Measurements from ENCODE around the gene QPRT. TPM values are rescaled to one million over a fixed set of nuclear protein-coding genes. Genes with fewer than 3 reads are reported as not detected.

Gene QPRT
- total and polyA plus RNA-seq, 2 of the 13 experiments (the other 11 are each of a cell fraction or from before 2014, with no cell fraction given) = 130 to 218 TPM

GRCh38 chr16:29717113-29717512, 38.1 kb downstream of the QPRT start:
- Histone ChIP-seq H3K79me2 (ENCODE audit: insufficient read depth, low read length) (no peaks in the 10 kb centered on the region), H3K9ac (ENCODE audit: insufficient read depth, low read depth, low read length) (no peak overlapping the region), H3K4me1 (ENCODE audit: insufficient read depth, low read length) (peaks cover 29% of the 10 kb centered on the region), H4K20me1 (ENCODE audit: insufficient read depth, low read length) (no peaks in the 10 kb centered on the region), H3K4me3 (replicated peaks in 1 of 3; ENCODE audit: insufficient read depth in 1 of 3, low read depth in 2 of 3, low read length in 3 of 3) (no peak overlapping the region), H3K27ac (ENCODE audit: extremely low read length, insufficient read depth, low read length) (no peak overlapping the region), H3K36me3 (replicated peaks in 1 of 2; ENCODE audit: control insufficient read depth in 1 of 2, insufficient read depth in 2 of 2, low read length in 2 of 2) (no peaks in the 10 kb centered on the region), H3K9me3 (ENCODE audit: low read length) (no peaks in the 10 kb centered on the region), H2AFZ (ENCODE audit: low read length) (peak overlapping the region; percentile 22), H3K4me2 (ENCODE audit: low read depth, low read length) (no peak overlapping the region), H3K27me3 (ENCODE audit: control insufficient read depth in 1 of 2, insufficient read depth in 2 of 2, low read length in 2 of 2) (no peaks in the 10 kb centered on the region; a peak in 1 of 5 replicates)
- 42% methylated on average over 7 of the region's 7 CpGs for WGBS (ENCODE audit: low lambda C conversion rate)
- ATAC-seq = no peak
- CTCF ChIA-PET (ENCODE audit: low intra/inter-chr PET ratio, low total read pairs) = no interaction called here
- TF ChIP-seq ZNF547 (CRISPR knock-in tag; IDR thresholded peaks at IDR 0.05) = no peak
- no peak for TF ChIP-seq MXD3 (CRISPR knock-in tag; IDR thresholded peaks at IDR 0.05)
- TF ChIP-seq ZNF746 (CRISPR knock-in tag; IDR thresholded peaks at IDR 0.05) = no peak
- TF ChIP-seq MLLT10 (CRISPR knock-in tag; IDR thresholded peaks at IDR 0.05) = no peak
- no peak for TF ChIP-seq MEF2D (CRISPR knock-in tag; IDR thresholded peaks at IDR 0.05)
- no peak for TF ChIP-seq ZNF329 (CRISPR knock-in tag; IDR thresholded peaks at IDR 0.05; ENCODE audit: low read depth)
- intact Hi-C loops (cut with micrococcal nuclease; ENCODE audit: unreplicated experiment) (no loop called here), in situ Hi-C loops (cut with HindIII; ENCODE audit: extremely low pct_ligation_motif_present, low pct_unique_long_range_greater_than_20kb) (no loop called here)
- BruUV-seq (replicated peaks) = no TSS peak
- DNase-seq (ENCODE audit: low spot score) = no peak
- POLR2A ChIA-PET = interaction anchor here (1.0 kb wide), 1 partner anchor 37 kb away, joined by 3 read pairs; no protein-coding TSS in a partner anchor
- no peak for FAIRE-seq

- DNase-seq (ENCODE audit: low spot score) = no peak
- H3K36me3 ChIP-seq (replicated peaks in 1 of 2; ENCODE audit: control insufficient read depth in 1 of 2, insufficient read depth in 2 of 2, low read length in 2 of 2) = no peaks in the 10 kb centered on the region
- no peaks in the 10 kb centered on the region for H3K79me2 ChIP-seq (ENCODE audit: insufficient read depth, low read length)
- H4K20me1 ChIP-seq (ENCODE audit: insufficient read depth, low read length) = no peaks in the 10 kb centered on the region
- peaks cover 20% of the 10 kb centered on the region for H3K4me1 ChIP-seq (ENCODE audit: insufficient read depth, low read length)
- ChIA-PET CTCF (ENCODE audit: low intra/inter-chr PET ratio, low total read pairs) (no interaction called here), POLR2A (no interaction called here)
- no peak overlapping the region for H3K27ac ChIP-seq (ENCODE audit: extremely low read length, insufficient read depth, low read length)
- intact Hi-C loops (cut with micrococcal nuclease; ENCODE audit: unreplicated experiment) = no loop called here
- H2AFZ ChIP-seq (ENCODE audit: low read length) = no peak overlapping the region
- H3K4me3 ChIP-seq (replicated peaks in 1 of 3; ENCODE audit: insufficient read depth in 1 of 3, low read depth in 2 of 3, low read length in 3 of 3) = no peak overlapping the region
- no TSS peak for BruUV-seq (replicated peaks)
- H3K9me3 ChIP-seq (ENCODE audit: low read length) = no peaks in the 10 kb centered on the region
- in situ Hi-C loops (cut with HindIII; ENCODE audit: extremely low pct_ligation_motif_present, low pct_unique_long_range_greater_than_20kb) = no loop called here
- H3K4me2 ChIP-seq (ENCODE audit: low read depth, low read length) = no peak overlapping the region
- FAIRE-seq = no peak
- no peaks in the 10 kb centered on the region; a peak in 1 of 5 replicates for H3K27me3 ChIP-seq (ENCODE audit: control insufficient read depth in 1 of 2, insufficient read depth in 2 of 2, low read length in 2 of 2)
- no peak for ATAC-seq
- 26% methylated on average over 4 of the region's 4 CpGs for WGBS (ENCODE audit: low lambda C conversion rate)
- H3K9ac ChIP-seq (ENCODE audit: insufficient read depth, low read depth, low read length) = no peak overlapping the region
- no peak for TF ChIP-seq ZNF670 (CRISPR knock-in tag; IDR thresholded peaks at IDR 0.05; ENCODE audit: borderline replicate concordance)
- no peak for TF ChIP-seq GPBP1L1 (CRISPR knock-in tag; IDR thresholded peaks at IDR 0.05)
- TF ChIP-seq NRL (CRISPR knock-in tag; IDR thresholded peaks at IDR 0.05; ENCODE audit: borderline replicate concordance) = no peak
- no peak for TF ChIP-seq HNF1B (CRISPR knock-in tag; IDR thresholded peaks at IDR 0.05)
- TF ChIP-seq ZNF766 (CRISPR knock-in tag; IDR thresholded peaks at IDR 0.05; ENCODE audit: borderline replicate concordance) = no peak
These were observed 40.1 kb downstream of the QPRT start for GRCh38 chr16:29719063-29719462.
